Inflammatory macrophage treated with lipopolysaccharide for 4 hours (primary cell): ENCODE measurements around the gene BCOR.

Source experiments
- DNase-seq: peaks from one replicate; pipeline ENCODE4 v3.0.0-alpha.2; 2020

Gene BCOR

DNA sequence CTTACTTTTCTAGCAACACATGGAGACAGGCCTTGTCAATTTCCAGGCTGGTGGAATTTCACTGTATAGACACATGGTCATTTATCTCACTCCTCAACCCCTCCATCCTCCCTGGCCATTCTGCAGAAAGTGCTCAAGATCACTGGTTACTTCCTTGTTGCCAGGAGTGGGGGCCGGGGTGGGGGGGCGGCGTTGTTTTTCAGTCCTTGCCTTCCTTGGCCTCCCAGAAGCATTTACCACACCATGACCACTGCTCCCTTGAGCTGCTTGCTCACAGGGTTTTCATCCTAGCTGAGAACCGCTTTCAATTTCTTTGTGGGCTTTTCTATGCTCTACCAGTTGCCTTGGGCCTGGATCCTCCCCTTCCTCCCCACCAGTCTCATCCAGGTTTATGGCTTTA, 14.1 kb upstream of the BCOR start:
- no peak for DNase-seq

DNA sequence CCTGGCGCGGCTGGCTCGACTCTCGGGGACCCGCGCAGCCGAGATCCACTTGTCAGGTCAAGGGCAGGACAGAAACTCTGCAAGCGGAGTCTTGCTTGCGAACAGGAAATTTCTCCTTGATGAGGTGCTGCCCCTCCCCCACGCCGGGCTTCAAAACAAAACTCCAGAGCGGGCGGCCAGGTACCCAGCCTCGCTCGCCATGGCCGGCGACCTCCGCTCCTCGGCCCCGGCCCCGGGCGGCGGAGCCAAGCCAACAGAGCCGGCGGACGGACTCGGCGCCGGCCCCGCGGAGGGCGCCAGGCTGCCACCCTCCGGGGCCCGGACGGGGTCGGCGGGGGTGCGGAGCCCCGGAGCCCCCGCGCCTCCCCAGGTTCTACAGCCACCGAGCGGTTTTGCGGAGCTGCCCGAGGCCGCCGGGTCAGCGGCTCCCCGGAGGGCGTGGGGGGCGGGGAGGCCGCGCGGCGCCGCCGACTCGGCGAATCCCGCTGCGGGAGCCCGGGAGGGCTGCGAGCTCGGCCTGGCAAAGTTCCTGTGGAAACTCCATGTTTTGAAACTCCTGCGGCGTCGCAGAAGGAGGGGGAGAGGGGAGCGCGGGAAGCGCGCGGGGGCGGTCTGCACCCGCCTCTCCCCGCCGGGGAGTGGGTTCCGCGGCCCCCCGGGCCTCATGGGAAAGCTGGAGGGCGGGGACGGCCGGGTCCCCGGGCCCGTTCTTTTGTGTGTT, 11.7 kb upstream of the BCOR start:
- peak; percentile 40 for DNase-seq

DNA sequence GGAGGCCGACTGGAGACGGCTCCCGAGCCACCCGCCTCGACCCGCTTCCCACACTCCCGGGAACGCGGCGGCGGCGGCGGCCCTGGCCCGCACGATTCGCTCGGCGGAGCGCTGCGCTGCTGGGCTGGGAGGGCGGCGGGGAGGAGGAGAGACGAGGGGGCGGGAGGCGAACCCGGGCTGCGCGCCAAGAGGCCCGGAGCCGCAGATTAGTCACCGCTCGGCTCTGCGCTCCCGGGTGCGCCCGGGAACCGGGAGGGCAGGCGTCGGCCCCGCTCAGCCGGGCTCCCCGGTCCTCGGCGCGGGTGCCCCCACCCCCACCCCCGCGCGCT, 11.2 kb upstream of the BCOR start:
- peak; percentile 54 for DNase-seq

DNA sequence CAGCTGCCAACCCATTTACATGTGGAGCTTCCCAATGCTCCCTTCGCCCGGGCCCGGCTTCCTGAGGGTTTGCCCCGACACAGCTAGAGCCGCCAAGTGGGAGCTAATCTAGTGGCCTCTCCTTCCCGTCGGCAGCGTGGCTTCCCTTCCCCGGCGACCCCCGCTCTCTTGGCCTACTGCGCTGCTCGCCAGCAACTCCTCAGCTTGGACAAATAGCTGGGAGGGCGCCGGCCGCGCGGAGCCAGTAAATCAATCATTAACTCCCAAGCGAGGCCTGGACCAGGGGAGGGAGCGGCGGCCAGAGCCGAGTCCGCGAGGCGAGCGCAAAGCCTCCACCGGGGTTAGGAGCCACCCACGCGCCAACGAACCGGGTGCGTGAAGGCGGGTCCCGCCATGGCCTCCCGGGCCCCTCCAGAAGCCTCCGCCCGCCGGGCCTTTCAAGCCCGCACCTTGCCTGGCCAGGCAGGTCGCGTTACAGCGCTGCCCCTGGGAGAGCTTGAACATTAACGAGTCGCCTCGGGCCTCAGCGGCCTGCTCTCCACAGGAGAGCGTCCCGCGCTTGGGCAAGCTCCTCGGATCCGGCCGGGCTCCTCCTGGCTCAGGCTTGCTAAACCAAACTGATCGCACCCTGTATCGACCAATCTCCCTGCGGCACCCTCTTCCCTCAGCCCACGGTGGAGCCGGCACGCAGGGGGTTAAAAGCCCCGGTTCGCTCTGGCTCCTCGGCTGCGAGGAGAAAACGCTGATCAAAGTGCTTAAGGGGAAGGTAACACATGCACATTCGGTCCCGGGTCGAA, 10.6 kb upstream of the BCOR start:
- DNase-seq = no peak

DNA sequence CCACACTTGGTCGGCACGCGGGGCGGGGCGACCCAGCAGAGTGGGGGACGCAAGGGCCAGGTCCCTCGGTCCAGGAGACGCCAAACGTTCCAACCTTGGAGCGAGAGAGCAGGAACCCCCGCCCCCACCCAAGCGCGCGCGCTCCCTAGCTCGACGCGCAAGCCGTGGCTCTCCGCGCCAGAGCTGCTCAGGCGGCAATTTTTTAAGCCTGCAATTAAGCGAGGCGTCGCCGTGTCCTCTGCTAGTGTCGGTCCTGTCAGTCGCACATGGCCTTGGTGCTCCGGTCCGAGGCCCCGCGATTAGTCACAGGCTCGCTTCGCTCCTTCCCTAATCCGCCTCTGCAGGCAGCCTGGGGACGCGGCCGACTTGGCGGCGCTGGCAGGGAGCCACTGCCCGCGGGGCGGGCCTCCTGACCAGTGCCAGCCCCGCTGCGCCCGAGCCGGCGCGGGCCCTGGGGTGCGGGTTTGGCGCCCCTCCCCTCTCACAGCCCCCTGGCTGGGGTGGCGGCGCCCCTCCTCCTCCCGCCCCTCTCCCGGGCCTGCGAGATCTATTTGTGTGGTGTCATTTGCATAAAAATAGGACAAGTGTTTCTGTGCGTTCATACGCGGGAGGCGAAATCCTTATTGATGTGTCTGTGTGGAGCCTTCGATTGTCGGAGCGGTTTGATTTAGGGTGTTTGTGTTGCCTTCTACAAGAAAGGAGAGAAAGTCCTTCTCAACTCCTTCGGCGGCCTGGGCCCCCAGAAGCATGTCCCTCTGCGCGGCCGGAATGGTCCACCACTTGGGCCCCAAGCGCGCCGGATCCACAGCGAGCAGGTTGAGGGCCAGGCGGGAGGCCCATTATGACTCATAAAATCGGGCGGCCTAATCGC, 9.8 kb upstream of the BCOR start:
- peak; percentile 84 for DNase-seq

DNA sequence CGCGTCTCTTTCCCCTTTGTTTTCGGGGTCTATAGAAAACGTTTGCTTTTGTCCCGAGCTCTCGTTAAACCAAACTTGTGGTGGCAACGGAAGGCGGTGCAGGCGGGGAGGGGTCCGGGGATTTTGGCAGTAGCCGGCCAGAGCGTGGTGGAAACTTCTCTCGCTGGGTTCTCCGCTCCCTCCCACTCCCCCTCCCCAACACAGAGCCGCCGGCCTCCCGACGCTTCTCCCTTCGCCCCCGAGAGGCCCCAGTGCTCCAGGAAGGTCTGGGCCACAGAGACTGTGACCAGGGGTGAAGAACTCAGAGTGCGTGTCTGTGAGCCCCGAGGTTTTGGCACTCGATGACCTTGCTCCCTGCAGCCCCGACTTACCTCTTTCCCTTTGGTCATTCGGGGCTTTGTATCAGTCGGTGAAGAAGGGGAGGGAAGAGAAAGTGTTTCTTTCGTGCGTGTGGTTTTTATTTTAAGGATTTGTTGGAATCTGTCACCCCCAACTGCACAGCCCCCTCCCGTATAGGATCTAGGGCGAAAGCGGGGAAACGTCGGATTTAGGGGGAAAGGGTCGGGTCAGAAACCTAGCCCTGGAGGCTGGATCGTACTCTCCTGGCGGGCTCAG, 9.0 kb upstream of the BCOR start:
- no peak for DNase-seq

DNA sequence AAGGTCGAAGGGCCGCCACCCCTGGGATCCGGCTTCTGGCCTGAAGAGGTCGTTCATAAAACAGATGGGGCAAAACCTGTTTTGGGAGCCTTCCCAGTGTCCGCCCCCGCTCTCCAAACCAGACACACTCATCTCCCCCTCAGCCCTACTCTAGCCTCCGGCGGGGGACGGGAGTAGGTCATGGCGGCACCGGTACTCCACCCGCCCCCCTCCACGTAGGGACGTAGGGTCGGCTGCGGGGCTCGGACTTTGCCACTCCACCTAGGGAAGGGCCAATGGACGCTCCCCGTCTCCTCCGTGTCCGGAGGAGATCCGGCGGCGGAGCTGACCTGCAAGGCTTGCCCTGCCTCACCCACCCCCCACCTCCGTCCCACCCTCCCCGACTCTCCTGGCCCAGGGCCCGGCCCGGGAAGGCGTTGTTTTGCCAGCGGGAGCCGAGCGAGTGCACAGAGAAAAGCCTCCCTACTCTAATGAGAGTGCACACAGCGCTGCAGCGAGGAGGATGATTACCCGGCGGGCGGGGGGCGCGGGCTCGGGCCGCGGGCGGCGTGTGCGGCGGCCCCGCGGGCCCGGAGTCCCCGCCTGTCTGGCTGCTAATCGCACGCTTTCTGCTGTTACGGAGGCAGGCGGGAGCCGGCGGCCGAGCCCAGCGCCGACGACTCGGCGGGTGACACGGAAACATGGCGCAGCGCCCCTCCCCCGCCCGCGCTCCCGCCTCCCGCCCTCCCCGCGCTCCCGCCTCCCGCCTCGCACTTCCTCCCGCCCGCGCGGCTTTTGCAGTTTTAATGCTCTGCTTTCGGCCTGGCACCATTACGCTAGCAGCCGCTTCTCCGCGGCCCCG, 8.3 kb upstream of the BCOR start:
- DNase-seq = peak; percentile 59

DNA sequence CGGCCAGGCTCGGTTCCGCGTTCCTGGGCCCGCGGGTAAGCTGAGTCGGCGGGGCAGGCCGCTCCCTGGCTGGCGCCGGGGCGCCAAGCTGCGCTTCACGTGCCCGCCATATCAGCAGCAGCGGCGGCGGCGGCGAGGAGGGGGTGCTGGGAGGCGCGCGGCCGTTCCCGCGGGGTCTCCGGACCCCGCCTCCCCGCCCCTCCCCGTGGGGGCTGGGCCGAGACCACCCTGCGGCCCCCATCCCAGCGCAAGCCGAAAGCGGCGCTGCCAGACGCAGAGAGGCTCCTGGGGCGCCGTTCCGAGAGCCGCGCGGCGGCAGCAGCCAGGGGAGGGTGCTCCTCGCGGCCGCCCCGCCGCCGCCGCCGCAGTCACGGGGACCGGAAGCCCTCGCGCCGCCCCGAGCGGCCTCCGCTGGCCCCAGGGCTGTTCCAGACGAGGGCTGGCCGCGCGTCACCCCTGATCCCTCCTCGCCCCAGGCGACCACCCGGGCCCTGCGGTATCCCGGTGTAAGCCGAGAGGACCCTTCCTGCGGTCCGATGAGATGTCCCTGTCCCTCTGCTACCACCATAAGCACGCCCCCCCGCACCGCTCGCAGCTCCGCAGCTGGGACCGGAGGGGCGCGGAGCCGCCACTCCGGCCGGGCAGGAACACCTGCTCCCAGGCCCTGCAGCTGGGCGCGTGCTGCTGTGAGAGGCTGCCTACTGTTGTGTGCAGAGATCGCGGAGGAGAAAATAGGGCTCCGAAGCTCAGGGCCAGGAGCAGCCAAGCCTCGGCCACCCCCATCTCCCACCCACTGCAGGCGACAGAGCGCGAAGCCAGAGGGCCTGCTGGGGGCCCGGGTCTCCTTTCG, 7.5 kb upstream of the BCOR start:
- DNase-seq = peak; percentile 28

DNA sequence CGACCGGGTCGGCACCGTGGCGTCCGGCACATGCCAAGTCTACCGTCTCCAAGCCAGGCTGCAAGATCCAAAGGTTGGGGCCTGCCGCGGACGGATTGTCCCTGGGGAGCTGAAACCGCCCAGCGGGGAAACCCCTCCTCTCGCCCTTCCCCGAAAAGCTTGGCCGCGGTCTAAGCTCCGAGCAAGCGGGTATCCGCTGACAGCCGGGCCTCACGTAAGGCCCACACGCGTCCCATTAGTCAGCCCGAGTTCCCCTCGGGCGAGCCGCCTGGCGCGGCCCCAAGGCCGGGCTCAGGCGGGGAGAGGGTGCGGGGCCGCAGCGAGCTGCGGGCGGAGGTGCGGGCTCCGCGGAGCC, 6.8 kb upstream of the BCOR start:
- peak; percentile 81 for DNase-seq

DNA sequence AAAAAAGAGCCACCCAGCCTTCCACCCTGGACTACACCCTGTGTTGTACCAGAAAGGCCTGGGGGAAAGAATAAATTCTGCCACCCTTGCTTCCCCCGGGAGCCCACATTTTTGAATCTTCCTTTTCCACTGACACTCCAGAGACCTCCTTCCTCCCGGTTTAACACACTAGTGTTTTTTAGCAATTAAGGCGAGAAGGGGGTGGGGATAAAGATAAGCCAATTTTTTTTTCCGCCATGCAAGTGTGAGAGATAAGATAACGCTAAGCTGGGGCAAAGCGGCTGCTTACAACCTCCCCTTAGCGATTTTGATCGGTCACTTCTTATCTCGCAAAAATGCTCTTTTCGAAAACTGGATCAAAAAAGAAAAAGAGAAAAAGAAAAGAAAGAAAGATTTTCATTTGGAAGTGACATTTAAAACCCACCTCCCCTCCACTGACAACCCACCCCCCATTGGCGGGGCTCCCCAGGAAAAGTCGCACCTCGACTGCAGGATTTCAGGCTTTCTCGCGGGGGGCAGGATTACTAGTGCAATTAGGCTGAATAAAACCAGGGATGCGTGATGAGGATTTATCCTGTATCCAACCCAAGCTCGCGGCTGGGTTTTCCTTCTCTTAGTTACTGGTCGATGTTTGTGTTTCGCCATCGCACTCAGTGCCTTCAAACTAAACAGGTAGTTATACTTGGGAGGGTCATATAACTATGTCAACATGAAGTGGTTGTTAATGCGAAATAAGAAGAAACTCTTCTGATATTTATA, 6.0 kb upstream of the BCOR start:
- DNase-seq = no peak

DNA sequence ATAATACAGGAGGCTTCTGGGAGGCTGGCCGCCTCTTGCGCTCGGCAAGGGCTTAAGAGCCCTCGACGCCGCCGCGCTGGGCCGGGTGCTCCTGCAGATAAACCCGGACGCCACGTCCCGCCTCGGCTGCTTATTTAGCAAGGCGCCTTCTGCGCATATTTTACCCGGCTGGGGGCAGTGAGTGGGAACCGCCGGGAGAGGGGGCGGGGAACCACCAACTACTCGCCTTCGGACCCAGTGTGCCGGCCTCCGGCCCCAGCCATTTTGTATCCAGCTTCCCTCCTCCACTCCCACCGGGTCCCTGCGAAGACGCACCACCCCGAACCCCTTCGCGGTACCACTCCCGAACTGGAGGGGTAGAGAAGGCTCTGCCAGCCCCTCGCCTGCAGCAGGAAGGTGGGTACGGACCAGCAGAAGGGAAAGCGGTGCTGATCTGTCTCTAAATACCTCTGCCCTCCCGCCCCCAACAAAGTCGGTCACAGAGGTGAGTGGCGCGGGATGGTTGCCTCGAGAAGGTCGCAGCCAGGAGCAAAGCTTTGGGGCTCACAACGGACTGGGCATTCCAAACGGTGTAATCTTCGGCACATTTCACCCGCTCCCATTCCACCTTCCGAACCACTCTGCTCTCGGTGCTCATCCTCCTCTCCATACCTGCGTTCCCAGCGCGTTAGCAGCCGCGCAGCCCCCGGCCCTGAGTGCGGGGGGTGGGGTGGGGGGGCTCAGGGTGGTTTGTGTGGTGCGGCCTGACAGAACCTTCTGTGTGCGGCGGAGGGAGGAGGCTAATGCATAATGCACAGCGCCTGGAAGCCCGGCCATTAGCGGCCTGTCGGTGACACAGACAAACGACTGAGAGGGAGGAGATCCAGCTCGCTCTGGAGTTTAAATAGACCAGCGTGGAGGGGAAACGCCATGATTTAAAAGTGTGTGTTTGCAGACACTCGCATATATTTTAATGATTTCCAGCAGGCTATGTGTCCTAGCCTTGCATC, 4.9 kb upstream of the BCOR start:
- DNase-seq = no peak

DNA sequence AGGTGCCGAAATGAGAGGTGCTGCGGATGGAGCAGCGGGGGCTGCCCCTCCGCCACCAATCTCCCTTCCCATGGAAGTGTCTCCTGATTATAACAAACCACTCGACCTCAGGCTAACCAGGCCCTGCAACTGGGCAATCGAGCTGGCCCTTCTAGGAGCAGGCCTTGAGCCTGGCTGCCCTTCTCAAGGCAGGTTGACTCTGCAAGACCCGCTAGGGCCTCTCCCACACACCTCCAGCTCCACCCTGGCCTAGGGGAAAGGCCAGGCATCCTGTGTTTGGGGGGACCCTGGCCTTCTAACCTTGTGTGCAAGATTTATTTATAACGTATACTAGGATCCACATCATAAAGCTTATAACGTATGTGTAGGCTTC, 3.7 kb upstream of the BCOR start:
- no peak for DNase-seq

DNA sequence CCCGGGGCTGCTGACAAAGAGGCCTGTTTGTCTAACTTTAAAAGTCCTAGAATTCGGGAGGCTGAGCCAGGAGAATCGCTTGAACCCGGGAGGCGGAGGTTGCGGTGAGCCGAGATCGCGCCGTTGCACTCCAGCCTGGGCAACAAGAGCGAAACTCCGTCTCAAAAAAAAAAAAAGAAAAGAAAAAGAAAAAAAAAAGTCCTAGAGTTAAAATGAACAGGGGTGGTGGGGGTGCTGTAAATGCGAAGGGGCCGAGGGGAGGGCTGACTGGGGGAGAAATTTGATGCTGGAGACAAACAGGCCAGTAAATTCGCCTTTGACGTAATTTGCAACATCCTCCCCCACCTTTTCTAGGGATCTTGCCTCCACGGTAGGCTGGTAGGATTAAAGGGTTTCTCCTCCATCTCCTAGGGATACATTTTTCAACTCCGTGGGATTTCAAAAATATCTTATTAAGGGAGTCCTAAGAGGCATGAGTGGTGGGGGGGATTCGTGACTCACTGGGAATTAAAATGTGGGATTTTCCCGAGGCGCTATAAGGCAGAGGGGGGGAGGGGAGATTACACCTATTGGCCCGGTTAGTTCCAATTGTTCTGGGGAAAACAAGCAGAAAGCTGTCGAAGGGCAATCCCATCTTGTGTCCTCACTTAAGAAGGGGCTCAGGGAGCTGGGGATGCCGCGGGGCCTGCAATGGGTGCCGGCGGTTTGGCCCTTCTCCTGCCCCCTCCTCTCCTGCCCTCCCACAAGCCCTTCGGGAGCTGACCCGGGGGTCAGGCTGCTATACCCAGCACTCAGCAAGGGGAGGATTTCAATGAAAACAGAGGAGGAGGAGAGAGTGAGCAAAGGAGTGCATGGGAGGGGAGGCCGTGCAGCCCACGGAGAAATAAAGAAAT, 3.0 kb upstream of the BCOR start:
- DNase-seq = no peak

DNA sequence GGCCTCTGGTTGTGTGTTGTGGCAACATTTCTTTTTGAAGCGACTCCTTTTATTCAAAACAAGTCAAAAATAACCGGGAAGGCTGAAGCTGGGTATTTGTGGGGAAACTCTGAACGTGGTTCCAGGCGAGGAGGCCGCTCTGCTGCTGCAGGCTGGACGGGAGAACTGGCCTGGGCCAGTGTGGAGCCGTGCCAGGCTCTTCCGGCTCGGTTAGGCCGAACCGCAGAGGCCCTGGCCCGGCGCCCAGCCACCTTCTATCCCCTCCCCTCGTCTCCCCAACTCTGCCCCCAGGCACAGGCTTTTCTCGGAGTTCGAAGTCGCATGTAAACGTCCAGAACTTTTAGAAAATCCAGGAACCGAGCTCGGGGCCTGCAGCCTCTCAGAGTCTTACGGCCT, 2.4 kb upstream of the BCOR start:
- DNase-seq = no peak

DNA sequence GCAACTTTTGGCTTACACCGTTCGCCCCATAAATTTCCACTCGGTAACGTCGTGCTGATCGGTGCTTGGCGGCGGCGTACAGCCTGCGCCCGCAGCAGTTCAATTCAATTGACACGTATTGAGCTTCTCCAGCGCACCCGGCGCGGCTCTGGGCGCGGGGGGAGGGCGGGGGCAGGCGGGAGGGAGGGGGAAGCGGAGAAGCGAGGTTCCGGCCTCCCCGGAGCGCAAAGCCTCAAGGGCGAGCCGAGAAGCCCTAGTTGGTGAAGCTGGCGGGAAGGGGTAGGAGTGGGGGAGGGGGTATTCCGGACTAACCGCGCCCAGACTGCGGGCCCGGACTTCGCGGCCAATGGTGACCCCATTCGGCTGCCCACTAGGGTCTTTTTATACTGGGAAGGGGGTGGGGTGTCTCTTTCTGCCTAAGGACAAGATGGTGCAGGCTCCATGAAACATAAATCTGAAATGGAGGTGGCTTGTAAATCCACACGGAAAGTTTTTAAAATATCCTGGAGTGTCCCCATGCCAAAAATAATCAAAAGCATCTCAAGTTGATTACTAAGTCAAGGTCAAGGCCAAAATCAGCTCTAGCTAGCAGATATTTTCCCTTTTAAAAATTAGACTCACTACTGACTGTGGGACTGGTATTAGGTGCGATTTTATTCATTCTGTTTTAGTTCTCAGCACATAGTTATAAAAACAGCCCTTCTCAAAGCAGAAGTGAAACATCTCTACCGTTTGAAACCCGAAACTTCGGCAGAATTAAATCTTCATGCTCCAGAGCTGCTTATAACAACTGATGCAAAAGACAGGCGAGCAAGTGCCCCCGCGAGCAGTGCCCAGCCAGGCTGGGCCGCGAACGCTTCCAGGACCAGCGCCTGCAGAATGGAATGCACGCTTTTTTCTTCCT, 1.5 kb upstream of the BCOR start:
- DNase-seq = no peak

DNA sequence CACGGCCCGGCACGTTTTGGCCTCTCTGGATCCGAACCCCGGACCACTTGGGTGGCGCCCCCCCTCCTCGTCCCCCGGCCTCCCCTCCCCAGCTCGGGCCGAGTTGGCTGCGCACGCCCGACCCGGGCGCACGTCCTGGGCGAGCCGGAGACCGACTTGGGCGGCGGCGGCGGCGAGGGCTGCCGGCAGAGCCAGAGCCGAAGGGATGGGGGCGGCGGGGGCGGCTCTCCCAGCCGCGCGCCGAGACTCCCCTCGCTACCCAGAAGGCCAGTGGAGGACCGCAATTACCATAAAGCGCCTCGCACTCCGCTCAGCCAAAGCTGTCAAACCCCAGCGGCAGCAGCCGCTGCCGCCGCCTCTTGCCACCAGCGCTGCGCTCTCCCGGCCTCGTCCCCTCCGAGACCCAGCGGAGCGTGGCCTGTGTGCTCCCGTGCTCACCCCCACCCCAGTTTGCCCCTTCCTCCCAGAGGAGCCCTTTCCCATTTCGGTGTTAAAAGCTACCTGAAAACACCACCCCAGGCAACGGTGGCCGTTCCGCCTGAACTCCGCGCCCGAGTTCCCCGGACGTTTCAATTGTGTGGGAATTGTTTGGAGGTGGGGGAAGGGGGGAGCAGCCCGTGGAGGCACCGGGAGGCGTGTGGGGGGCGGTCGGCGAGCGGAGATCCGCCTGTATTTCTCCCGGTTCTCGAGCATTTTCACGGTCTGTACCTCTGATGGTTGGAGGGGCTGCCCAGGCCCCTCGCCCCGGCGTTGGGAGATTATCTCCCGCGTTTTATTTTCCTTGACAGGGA, 701 bp upstream of the BCOR start:
- DNase-seq = peak; percentile 19

DNA sequence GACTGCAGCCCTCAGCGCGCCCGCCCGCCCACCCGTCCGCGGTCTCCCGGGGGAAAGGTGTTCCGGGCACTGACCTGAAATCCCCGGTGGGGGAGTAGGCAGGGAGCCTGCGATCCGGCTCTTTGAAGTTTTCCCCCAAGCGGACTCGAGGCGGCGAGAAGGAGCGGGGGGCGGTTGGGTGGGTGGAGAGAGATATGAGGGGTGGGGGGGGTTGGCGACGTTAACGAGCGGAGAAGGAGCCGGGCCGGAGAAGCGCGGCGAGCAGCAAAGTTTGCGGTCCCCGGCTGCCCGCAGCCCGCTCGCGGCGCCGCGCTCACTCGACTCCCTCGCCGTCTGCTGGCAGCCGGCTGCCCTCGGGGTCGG, 636 bp downstream of the BCOR start:
- DNase-seq = no peak
